Lower leg skin (tissue), 3 donors: ENCODE measurements around the gene RPL32.

ENCODE experiments used
- CTCF ChIP-seq, 3 donors: fragments of 450-650 bp; IDR thresholded peaks; one replicate each; pipeline ENCODE4 v1.5.1; 2016; ENCODE audit warnings: antibody characterized with exemption in 3 of 3, mild to moderate bottlenecking in 3 of 3, moderate library complexity in 2 of 3
- POLR2A ChIP-seq, 2 donors: fragments of 450-650 bp; IDR thresholded peaks; one replicate each; pipeline ENCODE4 v1.6.1; 2016 to 2017; ENCODE audit warnings: antibody characterized with exemption in 2 of 2, mild to moderate bottlenecking in 1 of 2, moderate library complexity in 1 of 2

DNA sequence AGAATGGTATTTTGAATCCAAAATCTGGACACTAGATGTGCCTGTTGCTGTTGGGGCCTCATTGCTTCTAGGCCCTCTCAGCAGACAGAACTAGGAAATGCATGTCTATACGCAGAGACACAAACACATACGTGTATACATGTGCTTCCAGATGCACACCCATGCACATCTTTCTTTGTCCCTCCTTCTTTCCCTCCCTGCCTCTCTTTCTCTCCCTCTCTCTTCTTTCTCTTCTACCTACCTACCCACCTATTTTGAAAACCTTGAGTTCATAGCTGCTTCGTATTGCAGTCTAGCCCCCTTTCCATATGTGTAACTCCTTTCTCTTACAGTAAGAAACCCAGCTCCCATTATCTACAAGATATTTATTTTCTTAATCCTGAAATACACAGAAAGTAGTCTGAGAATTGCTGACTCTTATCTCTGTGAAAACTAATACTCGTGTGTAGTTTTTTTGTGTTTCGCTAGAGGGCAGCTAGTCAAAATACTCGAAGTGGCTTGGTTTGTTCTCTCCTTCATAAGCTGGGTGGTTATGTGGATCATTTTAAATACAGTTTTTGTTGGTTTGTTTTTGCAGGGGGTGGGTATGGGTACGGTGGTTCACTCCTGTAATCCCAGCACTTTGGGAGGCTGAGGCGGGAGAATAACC lies 18.5 kb downstream of the RPL32 start:
- TF ChIP-seq CTCF (IDR thresholded peaks at IDR 0.05) = no peak
- TF ChIP-seq POLR2A (IDR thresholded peaks at IDR 0.05) = no peak
